Hematopoietic multipotent progenitor cell treated with erythropoietin and hydrocortisone succinate and interleukin-3 and kit ligand, for 6 days (in vitro differentiated cells): Measurements from ENCODE around the gene DNAH6.
A peak's percentile ranks its signal among the peaks of the same experiment; 100 is the strongest.
"Not testable (repeated sequence)": the region's sequence is repeated elsewhere in the genome, so short reads cannot be mapped to it uniquely, and the experiment has no call there.

Experiments used
- DNase-seq: peaks from one replicate; pipeline ENCODE4 v3.0.0-alpha.2; 2015

The DNAH6 gene

DNA sequence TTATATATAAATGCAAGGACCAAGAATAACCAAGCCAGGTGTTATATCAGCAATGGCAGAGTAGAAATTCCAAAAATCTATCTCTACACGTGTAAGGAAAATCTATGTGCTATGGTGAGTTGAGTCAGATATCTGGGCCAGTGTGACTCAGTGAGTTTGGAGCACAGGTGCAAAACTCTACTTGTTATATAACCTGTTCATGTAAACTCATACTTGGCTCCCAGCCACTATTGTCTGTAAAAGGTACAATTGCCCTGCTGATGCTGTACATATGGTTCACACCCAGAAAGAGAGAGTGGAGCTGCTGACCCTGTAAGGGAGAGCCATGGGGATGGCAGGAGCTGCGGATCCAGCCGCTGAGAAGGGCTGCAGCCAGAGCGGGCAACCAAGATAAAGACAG is 252.5 kb downstream of the DNAH6 start:
- DNase-seq = no peak

DNA sequence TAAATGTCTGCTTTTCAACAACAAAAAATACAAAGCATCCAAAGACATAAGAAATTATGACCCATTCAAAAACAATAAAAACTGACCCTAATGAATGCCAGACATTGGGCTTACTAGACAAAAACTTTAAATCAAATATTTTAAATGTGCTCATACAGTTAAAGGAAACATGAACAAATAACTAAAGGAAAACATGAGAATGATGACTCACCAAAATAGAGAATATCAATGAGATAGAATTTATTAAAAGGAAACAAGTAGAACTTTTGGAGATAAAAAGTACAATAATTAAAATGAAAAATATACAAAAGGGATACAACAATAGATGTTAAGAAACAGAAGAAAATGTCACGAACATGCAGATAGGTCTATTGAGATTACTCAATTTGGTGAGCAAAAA is 254.0 kb downstream of the DNAH6 start:
- no peak for DNase-seq

DNA sequence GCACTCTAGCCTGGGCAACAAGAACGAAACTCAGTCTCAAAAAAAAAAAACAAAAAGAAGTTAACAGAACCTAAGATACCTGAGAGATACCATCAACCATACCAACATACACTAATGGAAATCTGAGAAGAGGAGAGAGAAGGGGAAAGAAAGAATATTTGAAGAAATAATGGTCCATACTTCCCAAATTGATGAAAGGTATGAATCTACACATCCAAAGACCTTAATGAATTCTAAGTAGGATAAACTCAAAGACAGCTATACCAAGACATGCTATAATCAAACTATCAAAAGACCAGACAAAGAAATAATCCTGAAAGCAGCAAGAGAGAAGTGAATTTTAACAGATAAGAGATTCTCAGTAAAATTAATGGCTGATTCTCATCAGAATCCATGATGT is 255.0 kb downstream of the DNAH6 start:
- no peak for DNase-seq

DNA sequence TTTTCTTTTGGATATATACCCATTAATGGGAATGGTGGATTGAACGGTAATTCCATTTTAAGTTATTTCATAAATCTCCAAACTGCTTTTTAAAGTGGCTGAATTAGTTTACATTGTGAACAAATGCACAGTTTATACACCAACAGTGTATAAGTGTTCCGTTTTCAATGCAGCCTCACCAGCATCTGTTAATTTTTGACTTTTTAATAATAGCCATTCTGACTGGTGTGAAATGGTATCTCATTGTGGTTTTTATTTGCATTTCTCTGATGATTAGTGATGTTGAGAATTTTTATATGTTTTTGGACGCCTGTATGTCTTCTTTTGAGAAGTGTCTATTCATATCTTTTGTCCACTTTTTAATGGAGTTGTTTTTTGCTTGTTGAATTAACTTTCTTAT is 257.3 kb downstream of the DNAH6 start:
- not testable (repeated sequence) for DNase-seq

DNA sequence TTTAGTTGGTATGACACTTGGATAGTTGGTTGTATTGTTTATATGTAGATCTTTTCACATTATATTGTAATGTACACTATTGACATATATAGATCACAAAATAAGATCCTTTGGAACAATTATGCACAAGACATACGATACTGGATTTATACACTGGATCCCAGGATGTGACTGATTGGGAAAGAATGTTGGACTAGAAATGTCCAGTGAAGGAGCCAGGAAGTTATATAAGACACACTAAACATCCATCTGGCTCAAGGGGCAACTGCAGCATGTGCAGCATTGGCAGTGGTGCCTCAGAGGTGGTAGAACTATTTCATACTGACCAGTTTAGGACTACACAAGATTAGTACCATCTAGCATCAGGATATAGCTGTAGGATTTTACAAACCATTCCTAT is 259.7 kb downstream of the DNAH6 start:
- no peak for DNase-seq

DNA sequence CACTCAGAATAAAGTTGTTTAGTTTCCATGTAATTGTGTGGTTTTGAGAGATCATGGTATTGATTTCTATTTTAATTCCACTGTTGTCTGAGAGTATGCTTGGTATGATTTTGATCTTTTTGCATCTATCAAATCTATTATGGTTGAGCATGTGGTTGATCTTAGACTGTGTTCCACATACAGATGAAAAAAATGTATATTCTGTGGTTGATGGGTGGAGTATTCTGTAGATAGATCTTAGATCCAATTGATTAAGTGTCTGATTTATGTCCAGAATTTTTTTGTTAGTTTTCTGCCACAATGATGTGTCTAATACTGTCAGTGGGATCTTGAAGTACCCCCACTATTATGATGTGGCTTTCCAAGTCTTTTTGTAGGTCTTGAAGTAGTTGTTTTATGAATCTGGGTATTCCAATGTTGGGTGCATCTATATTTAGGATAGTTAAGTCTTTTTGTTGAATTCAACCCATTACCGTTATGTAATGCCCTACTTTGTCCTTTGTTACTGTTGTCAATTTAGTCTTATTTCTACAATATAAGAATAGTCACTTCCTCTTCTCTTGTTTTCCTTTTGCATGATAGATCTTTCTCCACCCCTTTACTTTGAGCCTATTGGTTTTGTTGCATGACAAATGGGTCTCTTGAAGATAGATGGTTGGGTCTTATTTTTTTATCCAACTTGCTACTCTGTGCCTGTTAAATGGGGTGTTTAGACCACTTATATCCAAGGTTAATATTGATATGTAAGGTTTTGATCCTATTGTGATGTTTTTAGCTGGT is 262.8 kb downstream of the DNAH6 start:
- DNase-seq = no peak

DNA sequence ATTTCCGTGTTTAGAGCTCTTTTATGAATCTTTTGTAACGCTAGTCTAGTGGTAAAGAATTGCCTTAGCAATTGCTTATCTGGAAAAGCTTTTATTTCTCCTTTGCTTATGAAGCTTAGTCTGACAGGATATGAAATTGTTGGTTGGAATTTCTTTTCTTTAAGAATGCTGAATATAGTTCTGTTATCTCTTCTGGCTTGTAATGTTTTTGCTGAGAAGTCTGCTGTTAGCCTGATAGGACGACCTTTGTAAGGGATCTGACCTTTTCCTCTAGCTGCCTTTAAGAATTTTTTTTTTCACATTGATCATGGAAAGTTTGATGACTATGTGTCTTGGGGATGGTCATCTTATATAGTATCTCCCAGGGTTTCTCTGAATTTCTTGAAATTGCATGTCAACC is 263.5 kb downstream of the DNAH6 start:
- no peak for DNase-seq

DNA sequence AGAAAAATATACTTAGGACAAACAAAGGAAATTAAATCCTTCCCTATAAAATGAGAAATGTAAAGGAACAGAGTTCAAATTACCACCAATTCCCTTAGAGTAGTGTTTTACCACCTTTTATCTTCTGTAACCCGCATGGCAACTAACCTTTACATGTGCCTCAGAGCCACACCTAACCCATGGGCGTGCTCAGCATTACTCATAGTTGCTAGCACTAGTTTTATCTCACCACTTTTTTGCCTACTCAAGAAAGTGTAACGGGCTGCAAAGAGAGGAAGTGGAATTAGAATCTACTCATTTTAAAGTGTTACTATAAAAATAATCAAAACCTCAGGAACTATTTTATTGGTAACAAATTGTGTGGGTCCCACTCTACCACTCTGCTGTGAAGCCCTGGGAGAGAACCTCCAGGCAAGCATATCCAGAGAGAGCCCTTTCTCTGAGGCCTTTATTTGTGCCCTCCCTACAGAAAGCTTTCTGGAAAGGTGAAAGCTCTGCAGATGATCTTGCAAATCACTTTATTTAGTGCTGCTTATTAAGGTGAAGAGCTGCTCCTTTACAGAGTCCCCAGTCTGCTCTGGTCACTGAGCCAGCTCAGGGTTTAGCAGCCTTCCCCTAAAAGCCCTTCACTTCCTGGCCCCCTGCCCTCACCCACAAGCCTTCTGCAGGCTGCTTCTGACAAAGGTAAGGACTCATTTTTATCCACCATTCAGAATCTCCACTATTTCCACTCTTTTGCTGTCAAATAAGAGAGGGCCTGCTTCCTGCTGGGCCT is 265.8 kb downstream of the DNAH6 start:
- DNase-seq = peak; percentile 68

DNA sequence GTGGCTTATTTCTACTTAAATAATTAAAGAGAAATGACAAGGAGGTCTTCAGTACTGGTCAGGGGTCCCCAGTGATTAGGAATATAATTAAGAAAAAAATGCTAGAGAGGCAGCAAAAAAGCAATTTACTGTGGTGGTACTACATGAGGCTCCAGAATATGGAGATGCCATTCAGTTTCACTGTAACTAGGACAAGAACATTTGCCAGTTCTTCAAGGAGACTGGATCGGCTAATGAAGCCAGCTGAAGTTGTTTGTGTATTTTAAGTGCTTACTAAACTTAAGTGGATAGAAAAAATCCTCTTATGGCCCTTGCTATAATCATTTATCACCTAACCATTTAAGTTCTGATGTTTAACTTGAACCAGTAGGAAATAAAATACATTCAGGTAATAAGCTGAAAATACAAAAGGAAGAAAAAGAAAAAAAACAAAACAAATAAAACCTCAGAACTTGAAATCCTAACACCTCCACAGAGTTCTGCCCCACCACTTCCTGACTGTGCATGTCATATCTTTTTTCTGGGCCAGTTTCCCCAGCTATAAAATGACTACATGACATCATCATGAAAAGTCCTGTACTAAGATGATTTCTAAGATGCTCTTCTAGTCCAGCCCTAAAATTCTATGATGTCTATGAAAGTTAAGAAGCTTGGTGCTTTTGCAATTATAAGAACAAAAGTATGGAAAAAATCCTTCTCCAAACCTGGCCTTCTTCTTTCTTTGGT is 266.6 kb downstream of the DNAH6 start:
- no peak for DNase-seq

DNA sequence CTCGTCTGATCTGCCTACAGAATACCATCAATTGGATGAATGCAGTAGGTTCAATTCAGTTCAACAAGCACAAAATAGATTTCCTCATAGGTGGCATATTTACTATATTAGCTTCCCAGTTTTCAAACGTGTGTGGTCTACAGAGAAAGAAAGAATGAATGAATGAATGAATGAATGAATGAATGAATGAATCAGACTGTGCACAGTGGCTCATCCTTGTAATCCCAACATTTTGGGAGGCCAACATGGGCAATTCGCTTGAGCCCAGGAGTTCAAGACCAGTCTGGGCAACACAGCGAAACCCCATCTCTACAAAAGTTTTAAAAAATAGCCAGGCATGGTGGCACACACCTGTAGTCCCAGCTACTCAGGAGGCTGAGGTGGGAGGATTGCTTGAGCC is 269.7 kb downstream of the DNAH6 start:
- DNase-seq = no peak

DNA sequence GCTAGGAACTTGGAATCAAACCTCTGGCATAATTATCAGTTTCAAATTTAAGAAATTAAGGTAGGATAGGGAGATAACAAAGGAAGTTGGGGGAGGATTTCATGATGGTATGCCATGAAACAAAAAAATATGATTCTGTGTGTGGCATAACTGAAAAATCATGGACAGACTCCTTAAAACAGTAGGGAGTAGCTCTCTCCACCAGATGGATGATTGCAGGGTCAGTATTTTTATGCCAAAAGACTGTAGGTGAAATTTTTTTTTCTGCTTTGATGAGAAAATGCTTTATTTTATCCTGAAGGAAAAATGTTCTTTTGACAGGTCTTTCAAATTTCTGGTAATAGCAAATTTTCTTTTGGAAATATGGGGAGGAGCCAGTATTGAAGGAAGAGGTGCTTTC is 270.3 kb downstream of the DNAH6 start:
- no peak for DNase-seq

DNA sequence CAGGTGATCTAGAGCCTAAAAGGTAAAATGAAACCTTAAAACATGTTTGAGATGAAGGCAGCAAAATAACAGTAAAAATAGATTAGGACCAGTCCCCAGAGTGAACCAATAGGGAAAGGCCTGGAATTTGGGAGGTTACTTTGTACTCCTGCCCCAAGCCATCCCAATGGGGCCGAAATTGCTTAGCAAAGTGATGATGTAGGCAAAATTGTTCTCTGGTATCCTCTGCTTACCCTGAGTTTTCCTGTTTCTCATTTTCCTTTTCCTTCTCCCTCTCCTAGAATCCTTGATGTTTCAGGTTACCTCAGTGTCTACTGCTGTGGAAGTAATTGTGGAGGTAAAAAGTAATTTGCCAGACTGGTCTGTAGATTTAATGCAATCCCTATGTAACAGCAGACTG is 271.7 kb downstream of the DNAH6 start:
- DNase-seq = no peak

DNA sequence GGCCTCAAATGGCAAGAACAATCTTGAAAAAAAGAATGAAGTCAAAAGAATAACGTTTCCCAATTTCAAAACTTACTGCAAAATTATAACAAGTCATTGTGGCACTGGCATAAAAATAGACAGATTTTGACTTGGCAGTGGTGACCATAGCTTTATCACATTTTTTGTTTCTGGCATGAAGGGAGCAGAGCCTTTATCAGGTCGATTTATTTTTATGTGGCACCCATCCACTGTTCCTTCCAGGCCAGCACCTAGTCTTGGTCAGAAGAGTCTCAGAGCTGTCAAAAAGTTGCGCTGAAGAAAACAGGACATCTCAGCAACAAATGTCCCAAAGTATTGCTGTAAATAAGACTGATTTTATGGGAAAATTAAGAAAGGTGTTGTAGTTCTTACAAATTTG is 272.2 kb downstream of the DNAH6 start:
- no peak for DNase-seq

DNA sequence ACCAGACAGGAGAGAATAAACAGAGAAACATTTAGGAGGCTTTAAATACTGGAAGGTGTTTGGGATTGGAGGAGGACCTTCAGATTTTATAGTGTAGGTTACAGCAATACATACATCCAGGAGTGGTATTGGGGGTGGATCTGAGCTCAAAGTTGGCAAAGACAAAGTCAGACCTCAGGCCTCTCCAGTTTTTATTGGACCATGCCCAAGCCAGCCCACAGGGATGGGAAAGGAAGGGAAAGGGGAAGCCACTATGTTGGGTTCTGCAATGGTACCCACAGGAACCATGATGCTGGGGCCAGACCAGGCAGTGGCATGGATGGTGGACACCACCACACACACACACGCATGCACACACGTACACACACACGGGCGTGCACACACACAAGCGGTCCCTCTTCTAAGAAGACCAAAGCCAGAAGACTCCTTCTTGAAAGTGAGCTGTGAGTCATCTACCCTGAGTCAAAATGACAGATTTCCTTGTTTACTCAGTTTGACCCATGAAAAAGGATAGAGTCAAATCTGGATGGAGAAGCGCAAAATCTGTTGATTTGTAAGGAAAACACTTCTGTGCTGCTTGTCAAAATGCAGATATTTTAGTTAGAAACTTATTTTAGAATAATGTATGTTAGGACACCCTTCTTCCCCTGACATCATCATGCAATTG is 276.7 kb downstream of the DNAH6 start:
- DNase-seq = no peak

DNA sequence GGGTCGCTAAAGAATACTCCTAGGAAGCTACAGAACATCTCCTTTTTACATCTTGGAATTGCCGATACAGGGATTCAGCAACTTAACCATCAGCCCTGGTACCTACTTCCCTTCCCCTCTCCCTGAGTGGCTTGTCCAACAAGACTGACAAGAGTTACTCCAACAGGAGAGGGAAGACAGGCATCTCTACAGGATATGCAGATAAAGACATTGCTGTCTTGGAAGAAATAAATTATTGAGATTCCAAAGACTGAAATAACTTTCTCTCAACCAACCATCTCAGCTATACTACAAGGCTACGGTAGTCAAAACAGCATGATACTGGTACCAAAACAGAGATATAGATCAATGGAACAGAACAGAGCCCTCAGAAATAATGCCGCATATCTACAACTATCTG is 277.3 kb downstream of the DNAH6 start:
- no peak for DNase-seq

DNA sequence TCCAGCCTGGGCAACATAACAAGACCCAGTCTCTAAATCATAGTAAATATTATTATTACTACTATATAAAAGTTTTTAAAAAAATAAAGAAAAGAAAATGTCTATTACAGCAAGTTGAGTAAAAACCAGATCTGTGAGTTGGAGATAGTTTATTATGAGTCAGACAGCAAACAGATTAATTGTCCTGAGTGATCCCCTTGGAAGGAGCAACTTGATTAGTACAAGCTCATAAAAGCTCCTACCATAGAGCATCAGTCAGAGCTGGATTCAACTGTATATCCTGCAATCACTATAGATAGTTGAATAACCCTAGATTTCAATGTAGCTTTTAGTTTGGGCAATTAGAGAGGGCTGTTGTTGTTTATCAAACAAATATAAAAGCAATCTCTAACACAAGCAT is 280.5 kb downstream of the DNAH6 start:
- no peak for DNase-seq

DNA sequence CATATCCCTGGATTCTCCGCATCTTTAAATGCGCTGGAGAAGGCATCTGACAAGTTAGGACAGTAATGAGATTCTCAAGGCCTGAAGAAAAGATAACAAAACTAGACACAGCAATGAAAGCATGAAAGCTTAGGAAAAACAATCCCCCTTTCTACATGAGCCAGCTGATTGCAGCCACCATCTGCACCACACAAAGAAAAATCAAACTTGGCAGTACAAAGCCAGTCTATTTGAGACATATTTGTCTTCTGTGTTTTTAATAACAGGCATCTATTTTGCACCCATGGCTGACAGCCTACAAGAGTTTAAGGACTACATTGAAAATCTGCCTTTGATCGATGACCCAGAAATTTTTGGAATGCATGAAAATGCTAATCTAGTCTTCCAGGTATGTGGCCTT is 281.0 kb downstream of the DNAH6 start:
- DNase-seq = no peak

DNA sequence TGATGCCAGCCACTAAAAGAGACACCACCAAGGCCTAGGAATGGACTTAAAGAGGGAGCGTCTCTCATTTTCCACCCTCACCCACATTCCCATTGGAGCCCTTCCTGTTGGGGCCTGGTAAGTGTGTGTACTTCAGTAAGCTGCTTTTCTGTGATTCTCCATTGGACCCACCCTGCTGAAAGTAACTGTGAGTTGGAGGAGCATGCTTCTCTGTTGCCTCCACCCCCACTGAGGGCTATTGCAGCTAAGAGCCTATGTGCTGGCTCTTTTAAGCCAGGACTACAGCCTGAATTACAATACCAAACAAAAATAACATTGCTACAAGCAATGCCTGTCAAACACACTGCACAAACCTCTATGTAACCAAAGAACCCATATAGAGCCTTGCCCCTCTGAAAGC is 283.5 kb downstream of the DNAH6 start:
- DNase-seq = no peak

DNA sequence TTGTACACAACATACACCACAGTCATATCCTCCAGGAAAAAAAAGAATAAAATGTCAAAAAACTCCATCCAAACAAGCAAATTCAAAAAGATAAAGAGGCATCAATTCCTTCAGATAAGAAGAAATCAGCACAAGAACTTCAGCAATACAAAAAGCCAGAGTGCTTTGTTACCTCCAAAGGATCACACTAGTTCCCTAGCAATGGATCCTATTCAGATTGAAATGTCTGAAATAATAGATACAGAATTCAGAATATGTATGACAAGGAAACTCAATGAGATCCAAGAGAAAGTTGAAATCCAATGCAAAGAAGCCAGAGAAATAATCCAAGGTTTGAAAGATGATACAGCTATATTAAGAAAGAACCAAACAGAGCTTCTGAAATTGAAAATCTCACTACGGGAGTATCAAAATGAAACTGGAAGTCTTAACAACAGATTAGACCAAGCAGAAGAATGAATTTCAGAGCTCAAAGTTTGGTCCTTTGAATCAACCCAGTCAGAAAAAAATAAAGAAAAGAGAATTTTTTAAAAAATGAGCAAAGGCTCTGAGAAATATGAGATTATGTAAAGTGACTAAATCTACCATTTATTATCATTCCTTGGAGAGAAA is 284.0 kb downstream of the DNAH6 start:
- no peak for DNase-seq

DNA sequence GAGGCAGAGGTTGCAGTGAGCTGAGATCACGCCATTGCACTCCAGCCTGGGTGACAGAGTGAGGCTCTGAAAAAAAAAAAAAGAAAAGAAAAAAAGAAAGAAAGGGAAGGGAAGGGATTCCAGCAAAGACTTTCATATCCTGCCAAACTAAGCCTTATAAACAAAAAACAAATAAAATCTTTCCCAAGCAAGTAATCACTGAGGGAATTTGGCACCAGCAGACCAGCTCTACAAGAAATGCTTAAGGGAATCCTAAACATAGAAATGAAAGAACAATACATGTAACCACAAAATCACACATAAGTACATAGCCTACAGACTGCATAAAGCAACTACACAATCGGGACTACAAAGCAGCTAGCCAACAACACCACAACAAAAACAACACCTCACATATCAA is 285.5 kb downstream of the DNAH6 start:
- DNase-seq = no peak

DNA sequence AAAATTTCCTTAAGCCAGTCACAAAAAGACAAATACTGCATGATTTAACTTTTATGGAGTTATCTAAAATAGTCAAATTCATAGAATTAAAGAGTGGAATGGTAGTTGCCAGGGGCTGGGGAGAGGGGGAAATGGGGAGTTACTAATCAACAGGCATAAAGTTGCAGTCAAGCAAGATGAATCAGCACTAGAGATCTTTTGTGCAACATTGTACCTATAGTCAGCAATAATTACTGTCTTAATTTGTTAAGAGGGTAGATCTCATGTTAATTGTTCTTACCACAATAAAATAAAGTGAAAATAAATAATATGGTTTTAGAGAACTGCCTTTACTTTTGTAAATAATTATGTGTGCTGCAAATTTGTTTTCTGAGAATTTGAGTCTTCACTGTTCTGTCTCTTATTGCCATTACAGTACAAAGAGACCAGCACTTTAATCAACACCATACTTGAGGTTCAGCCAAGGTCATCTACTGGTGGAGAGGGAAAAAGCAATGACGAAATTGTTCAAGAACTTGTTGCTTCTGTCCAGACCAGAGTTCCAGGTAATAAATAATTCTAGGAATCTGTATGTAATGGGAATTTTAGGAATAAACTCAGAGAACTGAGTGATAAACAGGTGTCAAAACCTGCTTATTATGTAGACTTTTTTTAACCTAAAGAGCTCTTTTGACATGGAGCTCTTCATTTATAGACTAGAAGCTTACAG is 289.1 kb downstream of the DNAH6 start:
- no peak for DNase-seq

DNA sequence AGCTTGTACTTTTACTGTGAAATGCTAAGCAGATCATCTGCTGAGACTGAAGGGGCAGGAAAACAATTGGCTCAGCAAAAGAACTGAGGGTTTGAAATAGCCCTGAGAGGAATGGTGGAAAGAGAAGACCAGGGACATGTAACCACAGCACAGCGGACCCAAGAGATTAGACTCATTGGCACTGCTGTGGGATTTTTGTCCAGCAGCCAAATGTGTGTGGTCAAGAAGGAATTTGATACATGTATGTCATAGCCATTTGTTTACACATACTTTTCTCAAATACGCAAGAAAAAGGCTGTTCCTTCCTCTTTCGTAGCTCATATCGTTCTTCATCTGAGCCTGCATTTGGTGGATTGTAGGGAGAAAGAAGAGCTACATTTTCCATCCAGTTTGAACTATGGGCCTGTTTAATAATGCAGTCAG is 290.8 kb downstream of the DNAH6 start:
- peak; percentile 34 for DNase-seq
